NCI-H226 (cell line): ENCODE data around the gene CCDC83.
"Not testable (repeated sequence)": the region's sequence is repeated elsewhere in the genome, so short reads cannot be mapped to it uniquely, and the experiment has no call there.

Experiments
- DNase-seq: peaks from one replicate; pipeline ENCODE4 v3.0.0-alpha.2; 2015

Gene CCDC83

GRCh38 chr11:85946221-85946620, 91.0 kb downstream of the CCDC83 start:
- no peak for DNase-seq

- DNase-seq, result peak; percentile 67
Measured at GRCh38 chr11:85947431-85948272, 92.5 kb downstream of the CCDC83 start.

- no peak for DNase-seq
Measured at GRCh38 chr11:85948884-85949283, 93.7 kb downstream of the CCDC83 start.

GRCh38 chr11:85949798-85950197, 94.6 kb downstream of the CCDC83 start:
- DNase-seq, result no peak

- no peak for DNase-seq
Measured at GRCh38 chr11:85950317-85951048, 95.3 kb downstream of the CCDC83 start.

DNA sequence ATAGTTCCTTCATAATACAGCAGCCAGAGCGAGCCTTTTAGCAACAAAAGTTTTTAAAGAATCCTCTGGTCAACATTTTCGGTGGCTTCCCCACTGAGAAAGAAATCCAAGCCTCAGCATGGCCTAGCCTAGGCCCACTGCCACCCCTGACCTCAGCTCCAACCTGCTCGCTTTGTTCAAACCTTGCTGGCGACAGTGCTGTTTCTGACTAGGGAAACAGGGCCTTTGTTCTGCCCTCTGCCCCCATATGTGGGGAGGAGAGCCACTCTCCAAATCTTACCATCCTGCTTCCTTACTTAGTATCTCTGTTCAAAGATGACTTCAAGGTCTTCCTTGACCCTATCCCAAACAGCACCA, 95.8 kb downstream of the CCDC83 start:
- DNase-seq, result no peak

GRCh38 chr11:85951428-85952107, 96.4 kb downstream of the CCDC83 start:
- DNase-seq, result no peak

DNA sequence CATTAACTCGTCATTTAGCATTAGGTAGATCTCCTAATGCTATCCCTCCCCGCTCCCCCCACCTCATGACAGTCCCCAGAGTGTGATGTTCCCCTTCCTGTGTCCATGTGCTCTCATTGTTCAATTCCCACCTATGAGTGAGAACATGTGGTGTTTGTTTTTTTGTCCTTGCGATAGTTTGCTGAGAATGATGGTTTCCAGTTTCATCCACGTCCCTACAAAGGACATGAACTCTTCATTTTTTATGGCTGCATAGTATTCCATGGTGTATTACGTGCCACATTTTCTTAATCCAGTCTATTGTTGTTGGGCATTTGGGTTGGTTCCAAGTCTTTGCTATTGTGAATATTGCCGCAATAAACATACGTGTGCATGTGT, 96.9 kb downstream of the CCDC83 start:
- DNase-seq, result not testable (repeated sequence)

- no peak for DNase-seq
Measured at GRCh38 chr11:85953491-85954143, 98.4 kb downstream of the CCDC83 start.

- DNase-seq, result peak; percentile 36
Measured at GRCh38 chr11:85955531-85955930, 100.3 kb downstream of the CCDC83 start.

DNA sequence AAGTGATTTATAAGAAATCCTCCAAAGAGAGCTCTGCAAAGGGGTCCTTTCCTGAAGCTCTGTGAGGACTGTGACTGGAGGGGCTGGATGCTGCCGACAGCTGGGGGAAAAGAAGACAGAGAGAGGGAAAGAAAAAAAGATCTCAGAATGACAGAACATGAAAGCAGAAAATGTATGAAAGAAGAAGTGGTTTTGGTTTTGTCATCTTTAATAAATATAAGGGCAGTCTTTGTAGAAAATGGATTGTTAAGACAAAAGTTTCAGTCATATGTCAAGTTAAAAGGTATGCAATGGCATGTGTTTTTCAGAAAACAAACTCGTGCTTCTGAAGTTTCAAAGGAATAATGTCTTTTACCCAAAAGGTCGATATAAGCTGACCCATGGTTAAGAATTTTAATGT, 105.5 kb downstream of the CCDC83 start:
- DNase-seq, result no peak

- no peak for DNase-seq
Measured at GRCh38 chr11:85961130-85961529, 105.9 kb downstream of the CCDC83 start.

- no peak for DNase-seq
Measured at GRCh38 chr11:85961930-85962363, 106.8 kb downstream of the CCDC83 start.

DNA sequence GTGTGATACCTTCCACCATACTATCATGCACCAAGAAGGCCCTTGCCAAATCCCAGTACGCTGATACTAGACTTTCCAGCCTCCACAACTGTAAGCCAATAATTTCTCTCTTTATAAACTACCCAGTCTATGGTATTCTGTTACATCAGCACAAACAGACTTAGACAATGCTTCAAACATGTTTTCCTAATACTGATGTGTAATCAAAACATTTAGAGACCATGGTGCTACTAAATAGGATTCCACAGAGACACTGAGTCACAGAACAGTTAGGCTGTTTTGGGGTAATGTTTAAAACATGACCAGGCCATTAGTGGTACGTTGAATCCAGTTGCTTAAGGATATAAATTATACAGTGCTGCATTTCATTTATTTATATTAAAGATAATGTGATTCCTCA, 110.0 kb downstream of the CCDC83 start:
- no peak for DNase-seq

DNA sequence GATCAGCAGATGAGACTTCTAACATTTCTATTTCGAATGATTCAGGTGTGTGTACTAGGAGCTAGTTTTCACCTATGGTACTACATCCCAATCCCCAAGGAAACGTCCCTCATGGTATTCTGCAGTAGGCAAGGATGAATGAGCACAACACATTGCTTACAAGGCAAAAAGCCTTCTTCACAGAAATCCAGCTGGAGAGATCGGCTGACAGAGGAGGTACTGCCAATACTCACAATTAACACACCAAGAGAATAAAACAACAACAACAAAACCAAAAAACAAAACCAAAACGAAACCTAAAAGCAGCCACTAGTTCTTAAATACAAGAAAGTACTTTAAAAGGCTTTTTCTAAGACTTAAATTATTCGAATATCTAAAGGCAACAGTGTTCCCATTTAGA, 112.3 kb downstream of the CCDC83 start:
- DNase-seq, result no peak
